Stimulated activated CD4-positive, alpha-beta T cell treated with anti-CD3 and anti-CD28 coated beads, Interleukin-12 subunit alpha, Interleukin-12 subunit beta, amount 100 ng/mL, for 48 hours (primary cell): ENCODE data around the gene BEND5.

Experiments
- DNase-seq, 3 donors: peaks; one replicate each; pipeline ENCODE4 v3.0.0-alpha.2; 2020; ENCODE audit warnings: low read depth in 2 of 3, low spot score in 1 of 3

Gene BEND5, protein sequence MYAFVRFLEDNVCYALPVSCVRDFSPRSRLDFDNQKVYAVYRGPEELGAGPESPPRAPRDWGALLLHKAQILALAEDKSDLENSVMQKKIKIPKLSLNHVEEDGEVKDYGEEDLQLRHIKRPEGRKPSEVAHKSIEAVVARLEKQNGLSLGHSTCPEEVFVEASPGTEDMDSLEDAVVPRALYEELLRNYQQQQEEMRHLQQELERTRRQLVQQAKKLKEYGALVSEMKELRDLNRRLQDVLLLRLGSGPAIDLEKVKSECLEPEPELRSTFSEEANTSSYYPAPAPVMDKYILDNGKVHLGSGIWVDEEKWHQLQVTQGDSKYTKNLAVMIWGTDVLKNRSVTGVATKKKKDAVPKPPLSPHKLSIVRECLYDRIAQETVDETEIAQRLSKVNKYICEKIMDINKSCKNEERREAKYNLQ

GRCh38 chr1:48776393-48777218 is at the start of gene BEND5:
Gene BEND5, minus strand, starts transcription at chr1:48776891. Its CDS starts 60 bp downstream, at chr1:48776831.
- DNase-seq: peak; percentile 12 to 22 (median 16)

DNA sequence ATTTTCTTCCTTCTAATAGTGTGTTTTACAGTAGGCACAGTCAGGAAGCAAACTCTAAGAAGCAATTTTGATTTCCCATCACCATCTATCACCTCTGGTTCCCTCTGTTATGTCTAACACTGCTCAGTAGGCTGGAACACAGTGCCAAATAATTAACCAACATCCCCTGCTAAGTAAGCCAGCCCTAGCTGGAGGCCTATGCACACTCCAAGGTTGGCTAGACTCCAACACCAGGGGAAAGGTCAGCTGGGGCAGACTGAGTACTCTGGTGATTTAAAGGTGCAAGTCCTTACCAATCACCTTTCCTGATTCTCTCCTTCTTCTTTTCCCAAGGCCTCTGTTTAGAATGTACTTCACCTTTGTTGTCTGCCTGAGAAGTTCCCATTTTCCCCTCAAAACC is 46.5 kb upstream of the BEND5 start:
- no peak for DNase-seq

DNA sequence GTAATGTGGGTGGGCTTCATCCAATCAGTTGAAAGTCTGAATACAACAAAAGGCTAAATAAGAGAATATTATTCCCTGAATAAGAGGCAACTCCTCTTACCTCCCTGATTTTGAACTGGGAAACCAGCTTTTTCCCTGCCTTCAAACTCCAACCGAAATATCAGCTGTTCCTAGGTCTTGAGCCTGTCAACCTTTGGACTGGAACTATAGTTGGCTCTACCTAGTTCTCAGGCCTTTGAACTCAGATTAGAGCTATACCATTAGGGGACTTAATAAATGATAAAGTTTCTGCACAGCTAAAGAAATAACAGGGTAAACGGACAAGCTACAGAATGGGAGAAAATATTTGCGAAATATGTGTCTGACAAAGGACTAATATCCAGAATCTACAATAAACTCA is 43.8 kb upstream of the BEND5 start:
- DNase-seq: no peak

DNA sequence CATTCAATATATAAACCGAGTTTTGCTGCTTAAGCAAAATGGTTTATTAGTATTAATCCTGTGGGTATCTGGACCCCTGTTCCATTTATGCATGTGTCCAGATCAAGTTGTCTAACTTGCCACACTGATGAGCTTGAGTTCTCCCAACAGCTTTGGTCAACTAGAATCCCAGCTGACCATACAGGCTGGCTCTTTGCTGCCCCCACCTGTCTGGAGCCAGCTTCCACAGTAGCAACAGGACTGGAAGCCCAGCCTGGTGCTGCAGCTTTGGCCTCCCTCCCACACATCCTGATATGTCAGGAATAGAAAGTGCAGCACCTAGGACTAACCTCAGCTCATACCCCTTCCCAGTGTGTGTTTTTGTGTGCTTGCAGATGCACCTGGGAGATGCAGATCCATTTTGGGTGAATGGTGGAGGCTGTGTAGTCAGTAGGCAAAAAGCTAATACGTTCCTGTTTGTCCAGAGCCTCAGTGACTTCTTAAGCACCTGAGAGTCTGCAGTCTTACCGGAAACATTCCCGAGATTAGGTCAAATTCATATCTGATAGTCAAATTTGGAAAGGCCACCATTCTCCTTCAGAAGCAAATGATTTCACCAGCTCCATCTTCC is 40.9 kb upstream of the BEND5 start:
- peak in 2 of 3 donors; percentile 0 to 9 for DNase-seq

DNA sequence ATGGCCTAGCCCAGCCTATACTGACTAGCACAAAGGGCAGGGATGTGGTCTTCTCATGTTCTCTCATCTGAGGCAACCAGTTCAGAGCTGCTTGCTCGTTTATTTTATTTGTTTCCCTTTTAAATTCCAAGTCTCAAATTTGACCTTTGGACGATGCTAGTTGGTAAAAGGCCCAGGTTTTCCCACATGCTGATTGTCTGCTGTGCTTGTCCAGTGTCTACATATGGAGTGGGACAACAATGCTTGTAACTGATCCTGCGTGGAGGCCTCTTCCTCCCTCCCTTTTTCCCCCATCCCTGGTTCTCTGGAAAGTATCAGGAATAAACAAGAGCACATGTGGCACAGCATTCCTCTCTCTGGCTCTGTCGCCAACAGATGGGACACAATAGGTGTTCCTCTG is 34.0 kb upstream of the BEND5 start:
- DNase-seq: no peak

DNA sequence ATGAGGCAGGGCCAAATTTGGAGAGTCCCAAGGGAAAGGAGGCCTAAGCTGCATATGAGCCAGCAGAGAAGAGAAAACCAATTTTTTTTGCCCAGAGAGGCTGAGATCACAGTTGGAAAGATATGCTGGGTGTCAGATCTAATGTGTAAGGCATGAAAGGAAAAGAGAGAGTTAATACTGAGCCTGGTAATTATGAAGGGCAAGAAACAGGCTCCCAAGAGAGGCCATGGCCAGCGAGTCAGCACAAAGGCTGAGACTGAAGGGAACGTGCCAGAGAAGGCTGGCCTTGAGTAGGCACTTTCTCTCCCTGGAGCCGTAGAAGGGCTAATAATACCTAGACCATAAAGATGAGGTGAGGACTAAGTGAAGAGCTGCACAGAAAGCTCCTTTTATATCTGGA is 31.8 kb upstream of the BEND5 start:
- DNase-seq: no peak

GRCh38 chr1:48807554-48808260 is 31.0 kb upstream of the BEND5 start:
- DNase-seq: no peak

DNA sequence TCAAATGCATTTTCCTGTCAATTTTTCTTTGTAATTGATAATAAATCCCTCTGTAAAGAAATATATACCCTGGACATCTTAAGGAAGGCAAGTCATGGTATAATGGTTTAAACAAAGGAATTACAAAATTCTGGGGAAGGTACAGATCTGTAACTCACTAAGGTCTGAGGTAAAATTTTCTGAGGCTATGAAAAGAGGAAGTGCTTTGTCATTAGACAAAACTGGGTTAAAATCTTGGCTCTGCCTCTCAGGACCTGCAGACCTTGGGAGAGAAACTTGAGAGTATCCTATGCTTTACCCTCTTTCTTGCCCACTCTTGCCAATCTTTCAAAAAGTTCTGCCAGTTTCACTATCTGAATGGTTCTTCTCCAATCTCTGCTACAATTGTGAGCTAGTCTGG is 26.8 kb upstream of the BEND5 start:
- no peak for DNase-seq

GRCh38 chr1:48794816-48795215 is 18.1 kb upstream of the BEND5 start:
- DNase-seq: no peak

DNA sequence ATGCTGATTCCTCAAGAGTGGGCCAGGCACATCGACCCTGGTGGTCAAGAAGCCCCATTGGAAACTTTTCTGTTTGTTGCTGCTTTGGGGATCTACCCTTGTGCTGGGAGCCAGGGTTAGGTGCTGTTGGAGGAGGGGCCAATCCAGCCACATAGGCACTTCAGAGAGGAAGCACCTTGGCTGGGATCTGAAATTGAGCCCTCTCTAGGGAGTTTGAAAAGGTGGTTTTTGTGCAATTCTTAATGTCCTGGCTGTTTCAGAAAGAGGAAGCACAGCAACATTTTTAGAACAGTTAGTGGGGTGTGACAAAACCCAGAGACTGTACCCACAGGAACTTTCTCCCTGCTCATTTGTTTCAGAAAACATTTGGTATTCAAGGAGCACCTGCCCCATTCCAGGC is 17.2 kb upstream of the BEND5 start:
- no peak for DNase-seq

DNA sequence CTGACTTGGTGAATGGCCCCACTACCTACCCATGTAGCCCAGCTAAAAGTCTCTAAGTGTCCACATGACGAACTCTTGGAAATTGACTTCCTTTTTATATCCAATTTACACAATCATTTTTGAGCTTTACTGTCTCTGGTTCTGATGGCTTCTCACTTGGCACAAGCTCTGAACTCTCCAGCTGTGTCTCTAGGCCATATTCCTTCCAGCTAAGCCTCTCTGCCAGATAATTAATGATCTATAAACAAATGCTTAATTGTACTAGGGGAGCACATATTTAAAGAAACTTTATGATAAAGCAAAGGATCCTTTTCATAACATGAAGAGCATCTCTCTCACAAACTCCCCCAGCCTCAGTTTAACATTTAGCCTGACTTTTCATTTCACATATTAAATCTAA is 16.3 kb upstream of the BEND5 start:
- DNase-seq: no peak

GRCh38 chr1:48790397-48790796 is 13.7 kb upstream of the BEND5 start:
- DNase-seq: no peak

DNA sequence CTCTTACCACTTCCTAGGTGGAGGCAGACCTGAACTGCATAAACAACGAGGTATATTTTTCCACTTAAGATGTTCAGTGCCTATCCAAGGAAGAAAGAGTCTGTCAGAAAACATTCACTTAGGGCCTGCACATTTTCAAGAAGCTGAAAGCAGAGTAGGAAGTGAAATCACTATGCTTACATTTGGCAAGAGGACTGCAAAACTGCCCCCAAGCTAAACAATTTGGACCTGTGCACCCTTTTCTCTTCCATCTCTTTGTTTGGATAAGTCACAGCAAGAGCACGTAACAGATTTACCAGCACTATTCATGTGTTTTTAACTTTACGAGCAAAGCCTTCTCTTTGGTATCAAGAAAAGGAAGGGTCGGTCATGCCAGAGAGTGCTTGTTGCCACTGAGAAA is 13.2 kb upstream of the BEND5 start:
- DNase-seq: no peak

GRCh38 chr1:48785869-48786268 is 9.2 kb upstream of the BEND5 start:
- DNase-seq: no peak

DNA sequence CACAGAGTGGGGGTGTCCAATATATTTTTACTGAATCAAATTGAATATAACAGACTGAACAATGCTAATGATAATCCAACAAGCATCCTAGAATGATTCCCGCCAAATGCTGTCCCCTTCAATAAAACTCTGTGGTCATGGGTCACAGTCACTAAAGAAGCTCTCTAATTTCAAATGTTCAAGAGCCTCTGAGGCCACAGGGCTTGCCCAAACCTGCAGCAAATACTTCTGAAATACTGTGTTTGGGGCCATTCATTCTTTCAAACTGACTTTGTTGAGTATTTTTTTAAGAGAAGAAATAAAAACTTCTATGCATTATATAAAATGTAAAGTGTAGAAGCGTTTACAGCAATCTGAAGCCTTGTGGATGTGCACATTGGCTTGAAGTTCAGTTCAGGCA is 7.6 kb upstream of the BEND5 start:
- no peak for DNase-seq

- DNase-seq: no peak
These were observed 666 bp upstream of the BEND5 start for GRCh38 chr1:48777219-48777895.

GRCh38 chr1:48775831-48776392 is 779 bp downstream of the BEND5 start:
- DNase-seq: no peak

GRCh38 chr1:48773133-48773532 is 3.6 kb downstream of the BEND5 start:
- DNase-seq: no peak

DNA sequence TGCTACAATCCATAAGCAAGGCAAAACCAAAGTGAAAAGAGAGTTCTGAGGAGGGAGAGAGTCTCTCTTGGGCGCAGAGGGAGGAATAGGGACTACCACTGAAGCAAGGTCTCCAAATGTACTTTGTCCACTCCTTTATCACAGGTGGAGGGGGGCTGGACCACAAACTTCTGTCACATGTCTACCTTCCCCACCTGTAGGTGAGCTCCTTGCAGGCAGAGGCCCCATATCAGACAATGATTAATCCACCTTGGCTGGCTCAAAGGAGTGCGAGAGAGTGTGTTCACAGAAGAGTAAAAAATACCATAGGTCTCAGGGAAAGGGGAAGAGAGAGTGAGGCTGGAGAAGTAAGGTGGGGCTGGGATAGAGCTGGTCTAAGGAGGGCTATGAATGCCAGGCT is 4.5 kb downstream of the BEND5 start:
- no peak for DNase-seq

DNA sequence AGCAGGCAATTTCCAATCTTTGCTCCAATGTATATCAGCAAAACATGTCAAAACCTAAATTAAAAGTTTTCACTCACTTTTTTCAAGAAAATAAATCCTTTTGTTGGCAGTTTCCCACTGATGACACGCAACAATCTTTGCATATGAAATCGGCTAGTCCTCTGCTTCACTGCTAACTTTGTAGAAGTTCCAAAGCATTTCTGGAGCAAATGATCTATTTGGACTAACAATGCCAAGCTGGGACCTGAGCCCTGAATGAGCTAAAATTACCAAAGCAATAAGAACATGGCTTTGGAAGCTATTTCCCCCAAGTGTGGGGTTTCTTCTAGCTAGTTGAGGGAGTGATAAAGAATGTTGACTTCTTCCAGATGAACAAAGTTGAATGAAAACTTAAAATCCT is 5.1 kb downstream of the BEND5 start:
- no peak for DNase-seq
